Sigmoid colon (tissue), 4 donors: ENCODE results near the gene WBP1L.

ENCODE experiments used
- POLR2A ChIP-seq, 2 donors: fragments of 450-650 bp; IDR thresholded peaks; one replicate each; pipeline ENCODE4 v1.6.1; 2016; ENCODE audit warnings: antibody characterized with exemption in 2 of 2, mild to moderate bottlenecking in 2 of 2, moderate library complexity in 2 of 2
- POLR2AphosphoS5 ChIP-seq, 4 donors: sonication (generic); formaldehyde crosslinking; IDR thresholded peaks; one replicate each; pipeline ENCODE4 v1.6.1; 2017; ENCODE audit warnings: antibody characterized with exemption in 4 of 4
- TF ChIP-seq, protein P1 (sequence below), 4 experiments: fragments of 450-650 bp in 3 of 4; fragments of 200-600 bp in 1 of 4; IDR thresholded peaks; one replicate each; pipeline ENCODE4 v1.5.1; 2016 to 2019; ENCODE audit warnings: antibody characterized with exemption in 4 of 4, mild to moderate bottlenecking in 3 of 4, moderate library complexity in 2 of 4

DNA sequence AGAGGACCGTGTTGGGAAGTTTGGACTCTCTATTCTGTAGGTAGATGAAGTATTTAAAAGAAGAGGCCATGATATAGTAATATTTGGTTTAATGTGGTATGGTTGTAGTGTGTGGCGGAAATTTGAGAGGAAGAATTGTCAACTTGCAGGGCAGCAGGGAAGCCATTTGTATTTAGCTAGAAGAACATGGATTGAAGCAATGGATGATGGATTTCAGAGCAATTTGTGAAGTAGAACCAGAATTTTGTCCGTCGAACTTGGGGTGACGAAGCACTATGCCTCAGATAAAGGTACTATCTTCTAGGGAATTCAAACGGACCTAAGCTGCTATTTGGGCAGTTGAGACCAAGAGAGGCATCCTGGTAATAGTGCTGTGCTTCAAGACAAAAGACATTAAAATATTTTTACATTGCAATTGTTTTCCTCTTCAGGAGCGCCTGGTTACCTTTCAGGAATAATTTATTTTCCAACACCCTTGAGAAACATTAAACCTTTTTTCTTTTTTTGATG, 615 bp upstream of the WBP1L start:
- TF ChIP-seq POLR2A (IDR thresholded peaks at IDR 0.05) (no peak), POLR2AphosphoS5 (IDR thresholded peaks at IDR 0.05) (no peak)
- TF ChIP-seq, protein P1, sequence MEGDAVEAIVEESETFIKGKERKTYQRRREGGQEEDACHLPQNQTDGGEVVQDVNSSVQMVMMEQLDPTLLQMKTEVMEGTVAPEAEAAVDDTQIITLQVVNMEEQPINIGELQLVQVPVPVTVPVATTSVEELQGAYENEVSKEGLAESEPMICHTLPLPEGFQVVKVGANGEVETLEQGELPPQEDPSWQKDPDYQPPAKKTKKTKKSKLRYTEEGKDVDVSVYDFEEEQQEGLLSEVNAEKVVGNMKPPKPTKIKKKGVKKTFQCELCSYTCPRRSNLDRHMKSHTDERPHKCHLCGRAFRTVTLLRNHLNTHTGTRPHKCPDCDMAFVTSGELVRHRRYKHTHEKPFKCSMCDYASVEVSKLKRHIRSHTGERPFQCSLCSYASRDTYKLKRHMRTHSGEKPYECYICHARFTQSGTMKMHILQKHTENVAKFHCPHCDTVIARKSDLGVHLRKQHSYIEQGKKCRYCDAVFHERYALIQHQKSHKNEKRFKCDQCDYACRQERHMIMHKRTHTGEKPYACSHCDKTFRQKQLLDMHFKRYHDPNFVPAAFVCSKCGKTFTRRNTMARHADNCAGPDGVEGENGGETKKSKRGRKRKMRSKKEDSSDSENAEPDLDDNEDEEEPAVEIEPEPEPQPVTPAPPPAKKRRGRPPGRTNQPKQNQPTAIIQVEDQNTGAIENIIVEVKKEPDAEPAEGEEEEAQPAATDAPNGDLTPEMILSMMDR (IDR thresholded peaks at IDR 0.05) = no peak
